Osteoblast (primary cell): ENCODE results near the gene GALM. TPM values are rescaled to one million over a fixed set of nuclear protein-coding genes. Genes with fewer than 3 reads are reported as not detected.

Source experiments
- DNase-seq: peaks from one replicate; pipeline ENCODE4 v3.0.0; 2011; ENCODE audit warnings: low spot score, mixed read lengths; ENCODE audit not compliant: insufficient read length; ENCODE audit errors: missing footprints
- H2AFZ ChIP-seq: 2 replicates; pipeline ENCODE4 v1.6.0; 2011; ENCODE audit warnings: mild to moderate bottlenecking, low read length
- H3K27ac ChIP-seq: 2 replicates; pipeline ENCODE4 v1.5.1; 2011; ENCODE audit warnings: mild to moderate bottlenecking, low read depth, low read length, moderate library complexity
- H3K27me3 ChIP-seq: 2 replicates; pipeline ENCODE4 v1.6.0; 2012; ENCODE audit warnings: mild to moderate bottlenecking, control low read depth, inconsistent platforms, low read length, moderate library complexity; ENCODE audit not compliant: insufficient read depth
- H3K36me3 ChIP-seq: 2 replicates; pipeline ENCODE4 v1.5.1; 2011; ENCODE audit warnings: mild to moderate bottlenecking, low read length, control low read depth, moderate library complexity; ENCODE audit not compliant: insufficient read depth
- H3K4me1 ChIP-seq: 2 replicates; pipeline ENCODE4 v1.5.1; 2011; ENCODE audit warnings: mild to moderate bottlenecking, low read length, control low read depth, moderate library complexity; ENCODE audit not compliant: insufficient read depth
- H3K4me2 ChIP-seq: 2 replicates; pipeline ENCODE4 v1.6.0; 2011; ENCODE audit warnings: mild to moderate bottlenecking, low read length; ENCODE audit not compliant: insufficient read depth
- H3K4me3 ChIP-seq: fragments of 200-600 bp; sonication (generic); 3 replicates; pipeline ENCODE4 v1.5.1; 2012; ENCODE audit warnings: mild to moderate bottlenecking, low read length, inconsistent platforms; ENCODE audit not compliant: insufficient read depth
- H3K79me2 ChIP-seq: 2 replicates; pipeline ENCODE4 v1.6.0; 2012; ENCODE audit warnings: mild to moderate bottlenecking, low read length, control low read depth, inconsistent platforms; ENCODE audit not compliant: insufficient read depth
- H3K9me3 ChIP-seq: 2 replicates; pipeline ENCODE4 v1.5.1; 2011; ENCODE audit warnings: low read depth, low read length, control low read depth
- H4K20me1 ChIP-seq: 2 replicates; pipeline ENCODE4 v1.6.0; 2012; ENCODE audit warnings: mild to moderate bottlenecking, low read length, control low read depth; ENCODE audit not compliant: insufficient read depth
- CTCF ChIP-seq: IDR thresholded peaks from 2 replicates; pipeline ENCODE4 v1.5.1; 2011; ENCODE audit warnings: mild to moderate bottlenecking, low read depth, low read length, moderate library complexity; ENCODE audit errors: extremely low read depth
- total RNA-seq: library from RNA; depleted of rRNA; stranded (reverse); fragments of >200 nt; gene quantifications from 2 replicates; pipeline ENCODE4 v1.2.3, GENCODE V29; 2012

The GALM gene
- total RNA-seq, 1 donor: 50.7 TPM

DNA sequence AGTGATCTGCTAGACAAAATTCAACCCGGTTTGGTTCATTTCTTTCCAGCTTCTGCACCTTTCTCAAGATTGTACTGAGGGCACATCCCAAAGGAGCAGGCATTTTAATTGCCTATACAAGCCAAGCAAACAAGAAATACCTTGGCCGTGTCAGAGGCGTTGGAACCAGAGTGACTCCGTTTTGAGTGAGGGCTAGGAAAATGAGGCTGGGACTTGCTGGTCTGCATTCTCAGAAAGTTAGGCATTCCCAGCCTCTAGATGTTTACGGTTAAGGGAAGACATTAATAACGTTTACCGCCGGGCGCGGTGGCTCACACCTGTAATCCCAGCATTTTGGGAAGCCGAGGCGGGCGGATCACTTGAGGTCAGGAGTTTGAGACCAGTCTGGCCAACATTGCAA is 110.6 kb downstream of the GALM start:
- H3K4me3 ChIP-seq: no peak overlapping the region
- H4K20me1 ChIP-seq: no peaks in the 10 kb centered on the region
- H2AFZ ChIP-seq: no peak overlapping the region
- peaks cover 5% of the 10 kb centered on the region for H3K36me3 ChIP-seq
- H3K9me3 ChIP-seq: no peaks in the 10 kb centered on the region
- peaks cover 10% of the 10 kb centered on the region for H3K79me2 ChIP-seq
- H3K4me1 ChIP-seq: peaks cover 10% of the 10 kb centered on the region
- no peak overlapping the region for H3K4me2 ChIP-seq
- TF ChIP-seq CTCF: no peak
- no peak overlapping the region for H3K27ac ChIP-seq
- peaks cover 2% of the 10 kb centered on the region for H3K27me3 ChIP-seq
- DNase-seq: no peak

- H3K79me2 ChIP-seq: peaks cover 10% of the 10 kb centered on the region
- H3K4me2 ChIP-seq: peak overlapping the region; percentile 89
- no peaks in the 10 kb centered on the region for H3K9me3 ChIP-seq
- peaks cover 2% of the 10 kb centered on the region for H3K27me3 ChIP-seq
- DNase-seq: no peak
- H3K27ac ChIP-seq: peak overlapping the region; percentile 71
- H2AFZ ChIP-seq: peak overlapping the region; percentile 96
- TF ChIP-seq CTCF: no peak
- no peaks in the 10 kb centered on the region for H4K20me1 ChIP-seq
- H3K4me3 ChIP-seq: peak overlapping the region; percentile 80
- H3K36me3 ChIP-seq: peaks cover 7% of the 10 kb centered on the region
- peaks cover 5% of the 10 kb centered on the region for H3K4me1 ChIP-seq
Measured at GRCh38 chr2:38778687-38779082, 112.8 kb downstream of the GALM start.

DNA sequence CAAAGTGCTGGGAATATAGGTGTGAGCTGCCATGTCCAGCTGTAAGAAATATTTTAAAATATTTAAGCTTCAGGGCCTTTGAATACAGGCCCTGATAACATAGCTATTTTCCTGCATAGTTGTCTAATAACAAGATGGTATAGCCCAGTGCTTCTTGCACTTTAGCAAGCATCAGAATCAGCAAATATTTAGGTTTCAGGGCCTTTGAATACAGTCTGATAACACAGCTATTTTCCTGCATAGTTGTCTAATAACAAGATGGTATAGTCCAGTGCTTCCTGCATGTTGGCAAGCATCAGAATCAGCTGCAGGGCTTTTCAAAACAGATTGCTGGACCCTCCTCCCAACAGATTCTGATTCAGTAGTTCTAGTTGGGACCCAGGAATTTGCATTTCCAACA is 117.7 kb downstream of the GALM start:
- H3K4me2 ChIP-seq: no peak overlapping the region
- H3K36me3 ChIP-seq: peaks cover 7% of the 10 kb centered on the region
- no peaks in the 10 kb centered on the region for H3K9me3 ChIP-seq
- no peak for DNase-seq
- H2AFZ ChIP-seq: no peak overlapping the region
- no peak overlapping the region for H3K4me3 ChIP-seq
- TF ChIP-seq CTCF: no peak
- no peak overlapping the region for H3K27ac ChIP-seq
- no peaks in the 10 kb centered on the region for H3K27me3 ChIP-seq
- H3K79me2 ChIP-seq: peaks cover 6% of the 10 kb centered on the region
- no peaks in the 10 kb centered on the region for H4K20me1 ChIP-seq
- H3K4me1 ChIP-seq: peaks cover 4% of the 10 kb centered on the region

Other genes starting within 250 kb of the GALM start
- gene HNRNPLL, start 63.2 kb upstream of the GALM start, total RNA-seq: 46.0 and 53.9 TPM in 2 replicates
- 46.3 and 48.1 TPM in 2 replicates for gene SRSF7, start 85.2 kb downstream of the GALM start, total RNA-seq
- 4.3 and 5.3 TPM in 2 replicates for gene GEMIN6, start 112.1 kb downstream of the GALM start, total RNA-seq
- 19.5 and 28.0 TPM in 2 replicates for gene DHX57, start 209.8 kb downstream of the GALM start, total RNA-seq
- 16.6 and 16.8 TPM in 2 replicates for gene MORN2, start 209.9 kb downstream of the GALM start, total RNA-seq
- gene ARHGEF33, start 223.8 kb downstream of the GALM start, total RNA-seq: 0.29 and 0.72 TPM in 2 replicates